ENCODE measurements around the gene POLR2A.

The POLR2A gene

GRCh38 chr17:7509937-7510336 is 25.8 kb downstream of the POLR2A start:
- no peak for DNase-seq

DNA sequence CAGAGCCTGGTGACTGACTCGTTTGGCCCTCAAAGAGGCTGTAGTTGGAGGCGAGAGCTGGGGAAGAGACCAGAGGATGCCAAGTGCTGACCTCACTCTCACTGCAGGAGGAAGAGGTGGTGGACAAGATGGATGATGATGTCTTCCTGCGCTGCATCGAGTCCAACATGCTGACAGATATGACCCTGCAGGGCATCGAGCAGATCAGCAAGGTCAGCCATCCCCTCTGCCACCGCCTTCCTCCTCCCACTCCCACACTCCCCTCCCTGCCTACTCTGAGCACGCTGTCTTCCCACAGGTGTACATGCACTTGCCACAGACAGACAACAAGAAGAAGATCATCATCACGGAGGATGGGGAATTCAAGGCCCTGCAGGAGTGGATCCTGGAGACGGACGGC is 26.9 kb downstream of the POLR2A start:
- no peak for DNase-seq

DNA sequence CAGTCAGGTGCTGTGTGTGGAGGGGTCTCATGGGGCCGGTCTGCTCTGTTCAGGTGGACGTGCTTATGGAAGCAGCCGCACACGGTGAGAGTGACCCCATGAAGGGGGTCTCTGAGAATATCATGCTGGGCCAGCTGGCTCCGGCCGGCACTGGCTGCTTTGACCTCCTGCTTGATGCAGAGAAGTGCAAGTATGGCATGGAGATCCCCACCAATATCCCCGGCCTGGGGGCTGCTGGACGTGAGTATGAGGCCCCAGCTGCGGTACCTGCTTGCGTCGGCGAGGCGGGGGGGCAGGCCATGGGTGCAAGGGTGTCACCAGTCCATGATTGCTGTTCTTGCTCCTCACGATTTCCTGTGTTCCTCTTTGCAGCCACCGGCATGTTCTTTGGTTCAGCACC is 27.9 kb downstream of the POLR2A start:
- DNase-seq = no peak

GRCh38 chr17:7512824-7513540 is 28.8 kb downstream of the POLR2A start:
- no peak for DNase-seq

GRCh38 chr17:7513850-7514419 is 29.8 kb downstream of the POLR2A start:
- no peak for DNase-seq

- no peak for DNase-seq
Measured at GRCh38 chr17:7515911-7516610, 31.9 kb downstream of the POLR2A start.

DNA sequence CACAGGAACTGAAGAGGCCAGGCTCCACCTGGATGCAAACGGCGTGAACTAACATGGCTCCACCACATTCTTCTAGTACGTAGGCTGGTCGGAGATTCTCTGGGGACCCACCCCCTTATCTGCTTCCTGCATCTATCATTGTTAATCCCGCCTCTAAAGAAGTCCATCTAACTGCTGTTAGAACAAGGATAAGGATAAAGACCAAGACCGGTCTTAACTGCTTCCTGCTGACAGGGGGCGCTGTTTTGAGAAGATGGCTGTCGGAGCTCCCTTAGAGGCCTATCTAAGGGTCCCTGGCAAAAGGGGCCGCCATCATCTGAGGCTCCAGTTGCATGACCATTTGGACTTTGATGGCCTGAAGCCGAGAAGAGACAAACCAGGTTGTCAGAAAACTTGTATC is 38.9 kb downstream of the POLR2A start:
- DNase-seq = no peak

- no peak for DNase-seq
Measured at GRCh38 chr17:7528842-7529241, 44.7 kb downstream of the POLR2A start.

GRCh38 chr17:7530023-7530900 is 46.1 kb downstream of the POLR2A start:
- DNase-seq = no peak

GRCh38 chr17:7538050-7538449 is 53.9 kb downstream of the POLR2A start:
- no peak for DNase-seq

- DNase-seq = no peak
Measured at GRCh38 chr17:7538891-7539545, 54.9 kb downstream of the POLR2A start.

GRCh38 chr17:7541074-7541621 is 57.0 kb downstream of the POLR2A start:
- DNase-seq = no peak

GRCh38 chr17:7544911-7545310 is 60.7 kb downstream of the POLR2A start:
- DNase-seq = no peak

DNA sequence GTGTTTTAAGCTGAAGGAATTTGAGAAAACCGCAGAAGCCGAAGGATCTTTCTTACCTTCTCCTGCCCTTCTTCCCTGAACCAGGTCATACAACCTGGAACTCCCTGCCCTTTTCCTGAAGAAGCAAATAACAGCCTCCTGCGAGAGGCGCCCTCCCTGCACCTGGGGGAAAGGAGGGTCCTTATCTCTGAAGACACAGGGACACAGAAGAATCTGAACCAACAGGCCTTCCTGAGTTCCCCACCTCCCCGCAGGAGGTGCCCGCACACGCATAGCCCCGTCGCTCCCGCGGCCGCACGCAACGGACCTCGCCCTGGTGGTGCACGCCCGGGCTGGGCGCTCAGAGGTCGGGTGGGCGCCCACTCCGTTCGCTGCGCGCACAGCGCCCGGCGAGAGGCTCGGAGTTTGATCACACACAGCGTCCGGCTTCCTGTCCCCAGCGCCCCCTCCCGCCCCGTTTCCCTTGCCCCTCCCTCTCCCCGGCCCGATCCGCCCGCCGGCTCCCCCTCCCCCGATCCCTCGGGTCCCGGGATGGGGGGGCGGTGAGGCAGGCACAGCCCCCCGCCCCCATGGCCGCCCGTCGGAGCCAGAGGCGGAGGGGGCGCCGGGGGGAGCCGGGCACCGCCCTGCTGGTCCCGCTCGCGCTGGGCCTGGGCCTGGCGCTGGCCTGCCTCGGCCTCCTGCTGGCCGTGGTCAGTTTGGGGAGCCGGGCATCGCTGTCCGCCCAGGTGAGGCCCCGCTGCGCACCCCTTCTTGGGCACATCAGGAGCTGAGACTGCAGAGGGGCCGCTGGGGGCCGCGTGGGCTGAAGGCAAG is 64.6 kb downstream of the POLR2A start, which contains the start of gene TNFSF12:
TNFSF12 (plus strand) TSS at position 474 of the 816 bp plus-strand sequence; CDS start at position 570, 96 bp downstream.
- DNase-seq = peak; percentile 63

Data from activated gamma-delta T cell treated with Interleukin-2 at 50 U/mL for 16 hours (primary cell).